Kidney (tissue), 22 donors: ENCODE data around the gene FAF2. TPM values are rescaled to one million over a fixed set of nuclear protein-coding genes. Genes with fewer than 3 reads are reported as not detected.

Experiments used
- DNase-seq, 5 donors: peaks; one replicate each; pipeline ENCODE4 v3.0.0-alpha.2; 2013 to 2020
- FAIRE-seq: peaks from 2 replicates; lab custom pipeline; 2012; peaks lifted over from hg19 to GRCh38; lab: Jason Lieb, UNC
- H3K27ac ChIP-seq, 2 donors: one replicate each; pipeline ENCODE4 v1.7.0; 2013; ENCODE audit warnings: low read depth in 2 of 2, low read length in 2 of 2, inconsistent platforms in 1 of 2
- H3K27me3 ChIP-seq: one replicate; pipeline ENCODE4 v1.7.1; 2013; ENCODE audit warnings: low read length, inconsistent platforms; ENCODE audit not compliant: control insufficient read depth, insufficient read depth
- H3K36me3 ChIP-seq, 3 donors: one replicate each; pipeline versions ENCODE4 v1.7.0 to v1.7.1; 2013; ENCODE audit warnings: low read length in 3 of 3, control low read depth in 1 of 3, inconsistent platforms in 1 of 3; ENCODE audit not compliant: insufficient read depth in 3 of 3, control insufficient read depth in 2 of 3
- H3K4me1 ChIP-seq, 3 donors: one replicate each; pipeline versions ENCODE4 v1.7.0 to v1.7.1; 2013; ENCODE audit warnings: low read length in 3 of 3, inconsistent platforms in 1 of 3, low read depth in 1 of 3; ENCODE audit not compliant: control insufficient read depth in 2 of 3, insufficient read depth in 2 of 3
- H3K4me3 ChIP-seq, 3 donors: one replicate each; pipeline versions ENCODE4 v1.7.0 to v1.8.1; 2013; ENCODE audit warnings: low read length in 3 of 3, control low read depth in 1 of 3, inconsistent platforms in 1 of 3
- H3K9ac ChIP-seq, 3 donors: one replicate each; pipeline versions ENCODE4 v1.7.0 to v1.7.1; 2013; ENCODE audit warnings: low read length in 3 of 3, control low read depth in 1 of 3, inconsistent platforms in 1 of 3
- H3K9me3 ChIP-seq, 3 donors: one replicate each; pipeline versions ENCODE4 v1.7.0 to v1.7.1; 2013; ENCODE audit warnings: low read length in 3 of 3, control low read depth in 1 of 3, inconsistent platforms in 1 of 3; ENCODE audit not compliant: control insufficient read depth in 2 of 3, insufficient read depth in 1 of 3
- CTCF ChIP-seq: IDR thresholded peaks from 3 replicates; pipeline ENCODE4 v1.5.1; 2012; ENCODE audit warnings: mild to moderate bottlenecking, moderate library complexity, borderline replicate concordance; ENCODE audit not compliant: insufficient read depth; ENCODE audit errors: extremely low read depth
- intact Hi-C: fragments of 100-400 bp; cut with DNase I; formaldehyde crosslinking; loops from one replicate; pipeline ENCODE4 v1.11.1; 2022
- long read RNA-seq, 10 donors: library from polyadenylated mRNA in 1 of 10; unstranded in 1 of 10; transcript quantifications; one replicate each; pipeline ENCODE4 v2.0.0 and lab custom pipeline, GENCODE V29; 2021 to 2026
- polyA plus RNA-seq: library from polyadenylated mRNA; stranded (reverse); fragments of 350-450 nt; fragmentation: Illumina TruSeq; extraction: RNeasy Lipid Tissue Mini Kit (QIAGEN cat#74804); gene quantifications from one replicate; pipeline ENCODE4 v1.2.3, GENCODE V29; 2014; ENCODE audit warnings: low read depth, low replicate concordance; ENCODE audit not compliant: insufficient read depth
- total RNA-seq: library from RNA; stranded (reverse); fragmentation: NEBNext Ultra II Directional; extraction: Animal tissue kit (Norgen Biotek cat#: 25700); gene quantifications from one replicate; pipeline ENCODE4 v1.2.1, GENCODE V29; 2021
- donor health status: control.
- donor health status: control.
- donor health status: control.
- donor health status: control.
- donor health status: control.
- donor health status: DM: yes; HTN: yes; CAD: no.
- donor health status: Normal renal cell carcinoma (clear cell type).

Gene FAF2
- total RNA-seq (31.7 TPM), polyA plus RNA-seq (11.1 TPM)
- long read RNA-seq, donor 1, full-length matches to known transcripts: 5 of 5 reads
- long read RNA-seq, donor 1, partial matches to known transcripts: 0 of 5 reads
- long read RNA-seq, donor 1, other reads (novel, unspliced or antisense): 0 of 5 reads
- long read RNA-seq, donor 2, full-length matches to known transcripts: 4 of 17 reads
- long read RNA-seq, donor 2, partial matches to known transcripts: 13 of 17 reads
- long read RNA-seq, donor 2, other reads (novel, unspliced or antisense): 0 of 17 reads
- long read RNA-seq, donor 3, full-length matches to known transcripts: 4 of 4 reads
- long read RNA-seq, donor 3, partial matches to known transcripts: 0 of 4 reads
- long read RNA-seq, donor 3, other reads (novel, unspliced or antisense): 0 of 4 reads
- long read RNA-seq, donor 4, full-length matches to known transcripts: 7 of 7 reads
- long read RNA-seq, donor 4, partial matches to known transcripts: 0 of 7 reads
- long read RNA-seq, donor 4, other reads (novel, unspliced or antisense): 0 of 7 reads
- long read RNA-seq, donor 5, full-length matches to known transcripts: 1 of 1 reads
- long read RNA-seq, donor 5, partial matches to known transcripts: 0 of 1 reads
- long read RNA-seq, donor 5, other reads (novel, unspliced or antisense): 0 of 1 reads
- long read RNA-seq, donor 6, full-length matches to known transcripts: 1 of 1 reads
- long read RNA-seq, donor 6, partial matches to known transcripts: 0 of 1 reads
- long read RNA-seq, donor 6, other reads (novel, unspliced or antisense): 0 of 1 reads
- long read RNA-seq, donor 7, full-length matches to known transcripts: 7 of 23 reads
- long read RNA-seq, donor 7, partial matches to known transcripts: 5 of 23 reads
- long read RNA-seq, donor 7, other reads (novel, unspliced or antisense): 11 of 23 reads
- long read RNA-seq, donor 8, full-length matches to known transcripts: 1 of 1 reads
- long read RNA-seq, donor 8, partial matches to known transcripts: 0 of 1 reads
- long read RNA-seq, donor 8, other reads (novel, unspliced or antisense): 0 of 1 reads
- long read RNA-seq, donor 9, full-length matches to known transcripts: 1 of 19 reads
- long read RNA-seq, donor 9, partial matches to known transcripts: 18 of 19 reads
- long read RNA-seq, donor 9, other reads (novel, unspliced or antisense): 0 of 19 reads
- long read RNA-seq, donor 10, full-length matches to known transcripts: 4 of 4 reads
- long read RNA-seq, donor 10, partial matches to known transcripts: 0 of 4 reads
- long read RNA-seq, donor 10, other reads (novel, unspliced or antisense): 0 of 4 reads

- H3K27me3 ChIP-seq: no peaks in the 10 kb centered on the region
- H3K27ac ChIP-seq: peak within 1 kb of the TSS; percentile 95 to 98
- no peaks in the 10 kb centered on the region for H3K9me3 ChIP-seq
- H3K4me1 ChIP-seq: peaks cover 0 to 20% (median 0%) of the 10 kb centered on the region in 3 donors
- peak within 1 kb of the TSS; percentile 84 to 97 (median 93) for H3K4me3 ChIP-seq
- intact Hi-C loops: no loop called here
- peak; percentile 83 for TF ChIP-seq CTCF
- H3K9ac ChIP-seq: peak within 1 kb of the TSS; percentile 91 to 100 (median 99)
- peak; percentile 15 for FAIRE-seq
- no peaks in the 10 kb centered on the region for H3K36me3 ChIP-seq
- DNase-seq: peak; percentile 99 to 100 (median 99)
Observed at GRCh38 chr5:176447978-176448608, at the start of gene FAF2. Gene FAF2, plus strand, starts transcription at chr5:176448385. Its CDS starts 23 bp downstream, at chr5:176448408.

- H3K4me1 ChIP-seq: peaks cover 0 to 4% (median 0%) of the 10 kb centered on the region in 3 donors
- H3K36me3 ChIP-seq: peaks cover 0 to 8% (median 0%) of the 10 kb centered on the region in 3 donors
- H3K27ac ChIP-seq: no peak overlapping the region
- no peak overlapping the region for H3K4me3 ChIP-seq
- FAIRE-seq (no peak), DNase-seq (no peak)
- no peak overlapping the region for H3K9ac ChIP-seq
- no peaks in the 10 kb centered on the region for H3K27me3 ChIP-seq
- intact Hi-C loops: no loop called here
- H3K9me3 ChIP-seq: no peaks in the 10 kb centered on the region
- no peak for TF ChIP-seq CTCF
Observed at GRCh38 chr5:176400382-176401156, 47.6 kb upstream of the FAF2 start.
